Stimulated activated naive CD8-positive, alpha-beta T cell treated with anti-CD3 and anti-CD28 coated beads, Interleukin-15, Interleukin-2, amounts not matched to agents 100 ng/mL and 50 ng/mL, for 24 hours (primary cell): Measurements from ENCODE around the gene MAGI2.

Source experiments
- H3K27ac Mint-ChIP-seq: one replicate; pipeline ENCODE4 v1.8.0; 2021; ENCODE audit warnings: mild to moderate bottlenecking, mixed read lengths
- H3K27me3 Mint-ChIP-seq: one replicate; pipeline ENCODE4 v1.8.0; 2021; ENCODE audit warnings: mixed read lengths
- H3K36me3 Mint-ChIP-seq: one replicate; pipeline ENCODE4 v1.8.0; 2021; ENCODE audit warnings: low read depth, mixed read lengths
- H3K4me1 Mint-ChIP-seq: one replicate; pipeline ENCODE4 v1.8.0; 2021; ENCODE audit warnings: low read depth, mixed read lengths
- H3K4me3 Mint-ChIP-seq: one replicate; pipeline ENCODE4 v1.8.0; 2021; ENCODE audit warnings: mild to moderate bottlenecking, mixed read lengths
- H3K9me3 Mint-ChIP-seq: one replicate; pipeline ENCODE4 v1.8.0; 2021; ENCODE audit warnings: mixed read lengths

MAGI2 gene

DNA sequence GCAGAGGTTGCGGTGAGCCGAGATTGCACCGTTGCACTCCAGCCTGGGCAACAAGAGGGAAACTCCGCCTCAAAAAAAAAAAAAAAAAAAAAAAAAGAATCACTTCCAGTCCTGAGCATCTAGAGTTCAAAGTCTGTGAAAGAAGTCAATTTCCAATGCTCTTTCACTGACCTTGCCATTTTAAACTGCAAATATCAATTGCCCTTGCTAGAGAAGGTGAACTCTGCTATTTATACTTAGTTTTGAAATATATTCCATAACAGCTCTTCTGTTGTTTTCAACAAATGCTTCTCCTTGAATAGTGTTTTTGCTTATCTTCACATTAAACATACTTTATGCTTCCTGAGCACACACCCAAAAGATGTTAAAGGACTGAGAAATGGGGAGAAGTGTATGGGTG, 1323.6 kb downstream of the MAGI2 start:
- Mint-ChIP-seq H3K9me3 (no peaks in the 10 kb centered on the region), H3K4me3 (no peak overlapping the region), H3K27ac (no peak overlapping the region), H3K27me3 (peaks cover 15% of the 10 kb centered on the region), H3K4me1 (no peaks in the 10 kb centered on the region), H3K36me3 (no peaks in the 10 kb centered on the region)

- H3K27me3 Mint-ChIP-seq: peaks cover 15% of the 10 kb centered on the region
- H3K27ac Mint-ChIP-seq: no peak overlapping the region
- H3K4me1 Mint-ChIP-seq: no peaks in the 10 kb centered on the region
- H3K36me3 Mint-ChIP-seq: no peaks in the 10 kb centered on the region
- H3K9me3 Mint-ChIP-seq: no peaks in the 10 kb centered on the region
- H3K4me3 Mint-ChIP-seq: no peak overlapping the region
Observed at GRCh38 chr7:78127009-78127408, 1326.5 kb downstream of the MAGI2 start.

DNA sequence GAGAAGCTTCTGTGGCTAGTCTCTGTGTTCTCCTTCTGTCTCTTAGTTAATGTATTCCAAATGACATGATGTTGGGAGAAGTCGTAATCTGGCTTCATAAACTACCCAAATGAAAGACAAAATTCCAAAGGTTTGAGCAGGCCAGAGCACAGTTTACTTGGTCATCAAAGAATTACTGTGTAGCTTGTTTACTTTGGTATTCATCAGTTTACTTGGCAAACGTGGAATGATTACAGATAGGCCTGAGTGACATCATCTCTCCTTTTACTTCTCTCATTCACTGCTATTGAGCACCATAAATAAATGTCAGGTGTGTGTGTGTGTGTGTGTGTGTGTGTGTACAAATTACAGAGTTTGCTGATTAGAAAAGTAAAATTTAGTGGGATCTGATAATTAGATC, 1327.6 kb downstream of the MAGI2 start:
- Mint-ChIP-seq H3K4me3 (no peak overlapping the region), H3K36me3 (no peaks in the 10 kb centered on the region), H3K4me1 (no peaks in the 10 kb centered on the region), H3K27ac (no peak overlapping the region), H3K27me3 (peaks cover 15% of the 10 kb centered on the region), H3K9me3 (no peaks in the 10 kb centered on the region)

GRCh38 chr7:78124216-78124615, 1329.3 kb downstream of the MAGI2 start:
- H3K27me3 Mint-ChIP-seq: peaks cover 15% of the 10 kb centered on the region
- no peak overlapping the region for H3K4me3 Mint-ChIP-seq
- H3K36me3 Mint-ChIP-seq: no peaks in the 10 kb centered on the region
- no peak overlapping the region for H3K27ac Mint-ChIP-seq
- no peaks in the 10 kb centered on the region for H3K9me3 Mint-ChIP-seq
- no peaks in the 10 kb centered on the region for H3K4me1 Mint-ChIP-seq

DNA sequence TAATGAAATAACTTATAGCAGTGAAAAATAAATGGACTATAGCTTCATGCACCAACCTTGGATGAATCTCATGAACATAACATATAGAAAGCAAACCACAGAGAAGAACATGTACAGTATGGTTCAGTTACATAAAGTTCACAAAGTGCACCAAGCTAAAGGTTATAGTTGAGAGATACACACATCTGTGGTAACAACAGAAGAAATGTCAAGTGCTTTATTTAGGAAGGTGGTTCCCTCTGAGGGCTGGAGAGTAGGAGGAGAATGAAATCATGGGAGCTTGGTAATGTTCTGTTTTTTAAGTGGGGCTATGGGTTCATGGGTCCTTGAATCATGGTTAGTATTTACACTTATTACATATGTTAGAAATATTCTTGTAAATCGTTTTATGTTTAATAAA, 1331.6 kb downstream of the MAGI2 start:
- no peaks in the 10 kb centered on the region for H3K4me1 Mint-ChIP-seq
- H3K36me3 Mint-ChIP-seq: no peaks in the 10 kb centered on the region
- peaks cover 14% of the 10 kb centered on the region for H3K27me3 Mint-ChIP-seq

GRCh38 chr7:78118470-78118869, 1335.0 kb downstream of the MAGI2 start:
- no peak overlapping the region for H3K4me3 Mint-ChIP-seq
- peaks cover 25% of the 10 kb centered on the region for H3K27me3 Mint-ChIP-seq
- no peaks in the 10 kb centered on the region for H3K4me1 Mint-ChIP-seq
- no peaks in the 10 kb centered on the region for H3K9me3 Mint-ChIP-seq
- H3K27ac Mint-ChIP-seq: no peak overlapping the region
- H3K36me3 Mint-ChIP-seq: no peaks in the 10 kb centered on the region

More for the DNA sequence above, 1331.6 kb downstream of the MAGI2 start:
- H3K9me3 Mint-ChIP-seq: no peaks in the 10 kb centered on the region
- no peak overlapping the region for H3K4me3 Mint-ChIP-seq
- no peak overlapping the region for H3K27ac Mint-ChIP-seq

GRCh38 chr7:78115876-78116275, 1337.6 kb downstream of the MAGI2 start:
- Mint-ChIP-seq H3K27ac (no peak overlapping the region), H3K9me3 (no peaks in the 10 kb centered on the region), H3K36me3 (no peaks in the 10 kb centered on the region)

GRCh38 chr7:78114993-78115392, 1338.5 kb downstream of the MAGI2 start:
- Mint-ChIP-seq H3K4me3 (no peak overlapping the region), H3K27me3 (peaks cover 34% of the 10 kb centered on the region), H3K9me3 (no peaks in the 10 kb centered on the region), H3K27ac (no peak overlapping the region), H3K4me1 (no peaks in the 10 kb centered on the region), H3K36me3 (no peaks in the 10 kb centered on the region)

More at GRCh38 chr7:78115876-78116275, 1337.6 kb downstream of the MAGI2 start:
- Mint-ChIP-seq H3K27me3 (peaks cover 31% of the 10 kb centered on the region), H3K4me1 (no peaks in the 10 kb centered on the region), H3K4me3 (no peak overlapping the region)

DNA sequence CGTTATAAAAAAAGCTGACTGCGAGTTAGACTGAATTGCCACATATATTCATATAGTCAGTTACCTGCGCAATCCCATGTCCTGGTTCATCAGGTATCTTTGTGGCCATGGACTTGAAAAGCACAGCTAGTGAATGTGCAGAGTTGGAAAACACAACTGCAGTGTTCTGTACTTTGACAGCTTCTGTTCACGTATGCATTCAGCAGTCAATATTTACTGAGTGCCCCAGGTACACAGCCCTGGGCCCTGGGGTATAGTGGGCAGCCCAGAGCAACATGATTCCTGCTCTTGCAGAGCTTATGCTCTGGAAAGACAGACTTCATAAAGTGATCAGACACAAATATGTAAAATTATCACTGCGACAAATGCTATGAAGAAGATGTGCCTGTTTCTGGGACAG, 1341.0 kb downstream of the MAGI2 start:
- H3K36me3 Mint-ChIP-seq: no peaks in the 10 kb centered on the region
- H3K4me3 Mint-ChIP-seq: no peak overlapping the region
- H3K27me3 Mint-ChIP-seq: peaks cover 31% of the 10 kb centered on the region
- H3K9me3 Mint-ChIP-seq: peaks cover 5% of the 10 kb centered on the region
- H3K4me1 Mint-ChIP-seq: no peaks in the 10 kb centered on the region
- no peak overlapping the region for H3K27ac Mint-ChIP-seq

DNA sequence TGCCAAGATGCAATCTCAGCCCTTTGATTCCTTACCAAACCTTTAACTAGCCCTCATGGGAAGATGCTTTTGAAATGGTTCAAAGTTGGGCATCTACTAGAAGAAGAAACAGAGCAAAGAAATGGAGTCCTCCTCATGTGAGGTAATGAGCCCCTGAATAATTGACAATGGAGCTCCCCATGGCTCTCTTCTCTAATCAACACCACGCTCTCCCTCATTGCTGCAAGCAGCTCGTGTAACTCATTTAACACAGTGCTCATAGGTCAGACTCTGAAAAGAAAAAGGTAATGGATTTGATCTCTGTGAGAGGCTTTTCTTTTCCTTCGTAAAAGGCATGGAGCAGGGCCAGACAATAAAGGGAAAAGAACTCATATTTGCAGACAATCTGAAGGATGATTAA, 1342.1 kb downstream of the MAGI2 start:
- H3K9me3 Mint-ChIP-seq: peaks cover 5% of the 10 kb centered on the region
- no peak overlapping the region for H3K4me3 Mint-ChIP-seq
- H3K36me3 Mint-ChIP-seq: no peaks in the 10 kb centered on the region
- no peaks in the 10 kb centered on the region for H3K4me1 Mint-ChIP-seq
- H3K27ac Mint-ChIP-seq: no peak overlapping the region
- peaks cover 40% of the 10 kb centered on the region for H3K27me3 Mint-ChIP-seq

DNA sequence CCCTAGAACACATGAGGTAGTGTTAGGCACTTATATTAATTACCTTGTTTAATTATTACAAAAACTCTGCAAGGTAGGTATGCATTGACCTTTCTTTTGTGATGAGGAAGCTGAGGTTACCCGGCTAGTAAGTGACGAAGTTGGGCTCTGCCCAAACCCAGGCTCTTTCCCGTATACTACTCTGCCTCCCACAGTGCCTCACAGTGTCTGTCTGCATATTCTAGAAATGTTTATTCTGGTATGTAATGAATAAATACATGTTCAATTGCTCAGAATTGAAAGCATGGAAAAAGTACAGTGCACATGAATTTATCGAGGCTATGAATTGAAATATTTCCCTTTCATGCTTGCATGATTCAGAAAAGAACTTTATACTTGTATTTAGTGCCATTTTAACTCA, 1350.0 kb downstream of the MAGI2 start:
- no peak overlapping the region for H3K4me3 Mint-ChIP-seq
- H3K27ac Mint-ChIP-seq: no peak overlapping the region
- H3K27me3 Mint-ChIP-seq: peaks cover 32% of the 10 kb centered on the region
- no peaks in the 10 kb centered on the region for H3K4me1 Mint-ChIP-seq
- H3K36me3 Mint-ChIP-seq: no peaks in the 10 kb centered on the region
- peaks cover 3% of the 10 kb centered on the region for H3K9me3 Mint-ChIP-seq

DNA sequence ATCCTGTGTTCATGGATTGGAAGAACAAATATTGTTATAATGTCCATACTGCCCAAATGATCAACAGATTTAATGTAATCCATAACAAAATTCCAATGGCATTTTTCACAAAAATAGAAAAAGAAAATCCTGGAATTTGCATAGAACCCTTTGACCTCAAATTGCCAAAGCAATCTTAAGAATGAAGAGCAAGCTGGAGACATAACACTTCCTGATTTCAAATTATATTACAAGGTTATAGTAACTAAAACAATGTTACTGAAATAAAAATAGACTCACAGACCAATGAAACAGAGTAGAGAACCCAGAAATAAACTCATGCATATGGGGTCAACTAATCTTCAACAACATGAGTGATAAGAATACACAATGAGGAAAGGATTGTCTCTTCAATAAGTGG, 1352.4 kb downstream of the MAGI2 start:
- Mint-ChIP-seq H3K36me3 (no peaks in the 10 kb centered on the region), H3K27me3 (peaks cover 21% of the 10 kb centered on the region), H3K4me1 (no peaks in the 10 kb centered on the region), H3K9me3 (no peaks in the 10 kb centered on the region), H3K27ac (no peak overlapping the region), H3K4me3 (no peak overlapping the region)

DNA sequence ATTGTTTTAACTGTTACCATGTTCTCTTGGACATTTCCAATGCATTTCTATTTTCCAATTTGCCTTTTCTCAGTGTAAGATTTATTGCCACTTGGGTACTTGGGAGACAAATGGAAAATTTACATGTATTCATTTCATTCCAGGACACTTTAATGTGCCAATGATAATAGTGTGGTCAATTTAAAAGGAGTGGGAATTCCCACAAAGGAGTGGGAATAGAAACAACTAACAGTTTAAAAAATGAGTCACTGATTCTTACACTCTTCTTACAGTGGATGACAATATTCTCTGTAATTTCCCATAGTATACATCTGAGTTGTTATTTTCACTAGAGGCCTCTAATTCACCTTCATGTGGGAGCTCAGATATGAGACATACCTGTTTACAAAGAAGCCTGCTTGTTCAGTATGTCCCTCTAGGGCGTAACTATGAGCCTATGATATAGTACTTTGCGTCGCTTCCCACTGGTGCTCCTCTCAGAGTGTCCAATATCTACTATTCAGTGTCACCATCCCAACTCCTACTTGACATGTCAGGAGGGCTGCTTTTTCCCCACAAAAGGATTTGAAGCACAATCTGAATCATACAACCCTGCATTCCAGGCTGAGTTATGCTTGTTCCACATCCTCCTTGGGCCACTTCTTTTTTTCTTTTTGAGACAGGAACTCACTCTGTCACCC, 1353.6 kb downstream of the MAGI2 start:
- no peaks in the 10 kb centered on the region for H3K4me1 Mint-ChIP-seq
- peaks cover 28% of the 10 kb centered on the region for H3K27me3 Mint-ChIP-seq
- H3K9me3 Mint-ChIP-seq: no peaks in the 10 kb centered on the region
- no peak overlapping the region for H3K27ac Mint-ChIP-seq
- H3K36me3 Mint-ChIP-seq: no peaks in the 10 kb centered on the region
- no peak overlapping the region for H3K4me3 Mint-ChIP-seq

DNA sequence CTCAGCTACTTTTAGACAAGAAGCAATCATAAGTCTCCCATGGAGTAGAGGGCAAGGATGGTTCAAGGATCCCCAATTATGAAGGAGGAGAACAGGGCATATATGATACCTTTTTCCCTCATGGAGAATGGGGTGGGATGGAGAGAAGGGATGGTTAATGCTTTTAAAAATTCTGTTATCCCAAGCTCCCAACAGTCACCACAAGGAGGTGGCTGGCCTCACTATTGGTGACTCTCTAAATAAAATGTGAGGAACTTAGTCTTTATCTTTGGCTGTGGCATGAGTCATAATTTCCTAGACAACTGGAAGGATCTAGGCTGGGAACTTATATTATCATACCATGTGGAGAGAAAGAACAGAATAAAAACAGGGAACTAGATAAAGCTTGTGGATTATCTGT, 1357.9 kb downstream of the MAGI2 start:
- Mint-ChIP-seq H3K4me3 (no peak overlapping the region), H3K36me3 (no peaks in the 10 kb centered on the region), H3K27me3 (peaks cover 31% of the 10 kb centered on the region), H3K27ac (no peak overlapping the region), H3K4me1 (no peaks in the 10 kb centered on the region), H3K9me3 (no peaks in the 10 kb centered on the region)

GRCh38 chr7:78092331-78092730, 1361.1 kb downstream of the MAGI2 start:
- Mint-ChIP-seq H3K4me1 (no peaks in the 10 kb centered on the region), H3K27ac (no peak overlapping the region), H3K4me3 (no peak overlapping the region), H3K36me3 (no peaks in the 10 kb centered on the region), H3K27me3 (peaks cover 33% of the 10 kb centered on the region), H3K9me3 (no peaks in the 10 kb centered on the region)

- peaks cover 21% of the 10 kb centered on the region for H3K27me3 Mint-ChIP-seq
- no peak overlapping the region for H3K27ac Mint-ChIP-seq
- no peaks in the 10 kb centered on the region for H3K36me3 Mint-ChIP-seq
- no peaks in the 10 kb centered on the region for H3K9me3 Mint-ChIP-seq
- no peaks in the 10 kb centered on the region for H3K4me1 Mint-ChIP-seq
- H3K4me3 Mint-ChIP-seq: no peak overlapping the region
Observed at GRCh38 chr7:78090616-78091015, 1362.9 kb downstream of the MAGI2 start.
